ENCODE measurements around the gene SH3PXD2A.

Gene SH3PXD2A

DNA sequence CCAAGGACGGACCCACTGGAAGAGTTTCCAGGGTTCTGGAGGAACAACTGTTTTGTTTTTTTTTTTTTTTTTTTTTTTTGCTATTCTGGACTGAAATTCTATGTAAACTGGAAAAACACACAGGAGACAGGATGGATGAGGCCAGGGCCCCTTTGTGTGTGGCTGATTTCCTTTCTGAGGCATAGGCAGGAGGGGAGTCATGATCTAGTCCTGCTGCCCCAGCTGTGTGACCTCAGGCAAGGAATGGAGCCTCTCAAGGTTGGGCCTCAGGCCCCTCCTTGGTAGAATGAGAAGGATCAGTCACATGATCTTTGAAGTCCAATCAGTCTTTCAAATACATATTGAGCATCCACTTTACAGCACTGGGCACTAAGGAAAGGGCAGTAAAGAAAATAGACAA, 87.6 kb downstream of the SH3PXD2A start:
- H3K36me3 ChIP-seq (ENCODE audit: control insufficient read depth in 2 of 2, insufficient read depth in 2 of 2, low read length in 2 of 2), result peaks cover 12 to 33% of the 10 kb centered on the region in 2 donors
- H3K9ac ChIP-seq (ENCODE audit: low read depth in 1 of 2, low read length in 2 of 2), result no peak overlapping the region
- H3K27ac ChIP-seq (ENCODE audit: low read depth in 2 of 2, low read length in 2 of 2), result no peak overlapping the region
- H3K4me1 ChIP-seq (ENCODE audit: control insufficient read depth in 2 of 2, insufficient read depth in 2 of 2, low read length in 2 of 2), result peaks cover 16 to 21% of the 10 kb centered on the region in 2 donors
- no peaks in the 10 kb centered on the region for H3K27me3 ChIP-seq (ENCODE audit: control insufficient read depth in 2 of 2, insufficient read depth in 2 of 2, low read length in 2 of 2)
- H3K4me3 ChIP-seq (ENCODE audit: low read length in 2 of 2), result no peak overlapping the region
- no peaks in the 10 kb centered on the region for H3K9me3 ChIP-seq (ENCODE audit: control insufficient read depth in 2 of 2, low read length in 2 of 2)

DNA sequence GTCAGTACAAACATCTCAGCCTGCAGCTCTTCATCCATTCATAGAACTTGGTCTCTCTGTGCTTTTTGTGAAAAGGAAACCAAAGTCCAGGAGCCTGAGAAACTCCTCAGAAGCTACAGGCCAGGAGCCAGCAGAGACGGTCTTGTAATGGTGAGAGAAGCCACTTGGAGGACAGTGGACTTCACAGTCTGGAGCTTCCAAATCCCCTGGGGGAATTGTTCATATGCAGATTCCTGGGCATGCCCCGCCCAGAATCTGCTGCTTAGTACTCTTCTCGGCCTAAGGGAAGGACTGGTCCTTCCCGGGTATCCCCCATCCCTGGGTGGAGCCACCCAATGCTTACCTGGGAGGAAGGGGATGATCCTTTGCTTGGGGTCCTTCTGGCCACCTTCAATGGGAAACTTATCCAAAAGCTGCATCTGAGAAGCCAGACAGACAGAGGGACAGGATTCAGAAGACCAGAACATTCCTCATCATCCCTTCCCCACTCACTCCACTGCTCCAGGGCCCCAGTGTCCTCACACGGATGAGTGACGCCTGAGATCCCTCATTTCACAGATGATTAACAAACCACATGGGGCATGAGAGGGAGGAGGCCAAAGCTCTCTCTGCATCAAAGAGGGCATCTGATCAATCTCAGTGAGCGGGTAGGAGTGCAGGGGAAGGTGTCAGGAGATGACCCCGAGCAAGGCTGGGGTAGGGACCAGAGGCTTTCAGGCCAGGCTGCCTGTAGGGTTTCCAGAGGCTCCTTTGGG, 88.4 kb downstream of the SH3PXD2A start:
- Histone ChIP-seq H3K36me3 (ENCODE audit: control insufficient read depth in 2 of 2, insufficient read depth in 2 of 2, low read length in 2 of 2) (peaks cover 12 to 33% of the 10 kb centered on the region in 2 donors), H3K9me3 (ENCODE audit: control insufficient read depth in 2 of 2, low read length in 2 of 2) (no peaks in the 10 kb centered on the region), H3K27me3 (ENCODE audit: control insufficient read depth in 2 of 2, insufficient read depth in 2 of 2, low read length in 2 of 2) (no peaks in the 10 kb centered on the region), H3K4me1 (ENCODE audit: control insufficient read depth in 2 of 2, insufficient read depth in 2 of 2, low read length in 2 of 2) (peaks cover 8 to 13% of the 10 kb centered on the region in 2 donors), H3K9ac (ENCODE audit: low read depth in 1 of 2, low read length in 2 of 2) (no peak overlapping the region), H3K27ac (ENCODE audit: low read depth in 2 of 2, low read length in 2 of 2) (no peak overlapping the region), H3K4me3 (ENCODE audit: low read length in 2 of 2) (no peak overlapping the region)

DNA sequence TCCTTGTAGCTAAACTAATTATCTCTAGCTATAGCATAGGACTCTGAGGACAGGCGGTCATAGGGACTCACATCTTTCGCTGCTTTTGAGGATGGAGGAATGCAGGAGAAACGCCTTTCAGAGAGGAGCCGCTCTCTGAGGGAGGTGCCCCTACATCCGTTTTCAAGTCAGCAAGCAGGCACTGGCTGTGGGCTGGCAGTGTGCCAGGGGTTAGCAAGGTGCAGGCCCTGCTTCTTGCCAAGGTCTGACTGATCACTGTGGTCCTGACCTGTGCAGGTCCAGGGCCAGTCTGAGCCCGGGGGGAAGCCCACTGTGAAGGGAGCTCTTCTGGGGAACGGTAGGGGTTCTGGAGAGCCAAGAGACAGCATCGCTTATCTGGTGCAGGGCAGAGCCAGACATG, 89.4 kb downstream of the SH3PXD2A start:
- Histone ChIP-seq H3K9ac (ENCODE audit: low read depth in 1 of 2, low read length in 2 of 2) (no peak overlapping the region), H3K9me3 (ENCODE audit: control insufficient read depth in 2 of 2, low read length in 2 of 2) (no peaks in the 10 kb centered on the region), H3K36me3 (ENCODE audit: control insufficient read depth in 2 of 2, insufficient read depth in 2 of 2, low read length in 2 of 2) (peaks cover 12 to 33% of the 10 kb centered on the region in 2 donors), H3K27ac (ENCODE audit: low read depth in 2 of 2, low read length in 2 of 2) (no peak overlapping the region), H3K27me3 (ENCODE audit: control insufficient read depth in 2 of 2, insufficient read depth in 2 of 2, low read length in 2 of 2) (no peaks in the 10 kb centered on the region), H3K4me1 (ENCODE audit: control insufficient read depth in 2 of 2, insufficient read depth in 2 of 2, low read length in 2 of 2) (peaks cover 2 to 10% of the 10 kb centered on the region in 2 donors), H3K4me3 (ENCODE audit: low read length in 2 of 2) (no peak overlapping the region)

DNA sequence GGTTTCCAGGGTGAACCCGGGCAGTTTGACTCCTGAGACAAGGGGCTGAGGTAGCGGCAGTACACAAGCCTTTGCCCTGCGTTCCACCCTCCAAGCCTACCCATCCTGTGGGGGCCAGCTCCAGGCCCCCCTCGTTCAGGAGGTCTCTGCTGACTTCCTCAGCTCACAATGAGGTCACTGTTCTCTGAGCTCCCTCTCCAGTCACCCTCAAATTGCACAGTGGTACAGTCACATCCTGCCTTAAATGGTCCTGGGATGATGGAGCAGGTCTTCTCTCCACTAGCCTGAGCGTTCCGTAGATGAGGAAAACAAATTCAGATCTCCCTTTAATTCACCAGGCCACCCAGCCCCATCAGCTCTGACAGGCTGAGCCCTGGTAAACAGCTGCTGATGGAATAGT, 90.2 kb downstream of the SH3PXD2A start:
- Histone ChIP-seq H3K9ac (ENCODE audit: low read depth in 1 of 2, low read length in 2 of 2) (no peak overlapping the region), H3K9me3 (ENCODE audit: control insufficient read depth in 2 of 2, low read length in 2 of 2) (no peaks in the 10 kb centered on the region), H3K4me1 (ENCODE audit: control insufficient read depth in 2 of 2, insufficient read depth in 2 of 2, low read length in 2 of 2) (peaks cover 0 to 10% of the 10 kb centered on the region in 2 donors), H3K27ac (ENCODE audit: low read depth in 2 of 2, low read length in 2 of 2) (no peak overlapping the region), H3K36me3 (ENCODE audit: control insufficient read depth in 2 of 2, insufficient read depth in 2 of 2, low read length in 2 of 2) (peaks cover 12 to 33% of the 10 kb centered on the region in 2 donors), H3K27me3 (ENCODE audit: control insufficient read depth in 2 of 2, insufficient read depth in 2 of 2, low read length in 2 of 2) (no peaks in the 10 kb centered on the region), H3K4me3 (ENCODE audit: low read length in 2 of 2) (no peak overlapping the region)

DNA sequence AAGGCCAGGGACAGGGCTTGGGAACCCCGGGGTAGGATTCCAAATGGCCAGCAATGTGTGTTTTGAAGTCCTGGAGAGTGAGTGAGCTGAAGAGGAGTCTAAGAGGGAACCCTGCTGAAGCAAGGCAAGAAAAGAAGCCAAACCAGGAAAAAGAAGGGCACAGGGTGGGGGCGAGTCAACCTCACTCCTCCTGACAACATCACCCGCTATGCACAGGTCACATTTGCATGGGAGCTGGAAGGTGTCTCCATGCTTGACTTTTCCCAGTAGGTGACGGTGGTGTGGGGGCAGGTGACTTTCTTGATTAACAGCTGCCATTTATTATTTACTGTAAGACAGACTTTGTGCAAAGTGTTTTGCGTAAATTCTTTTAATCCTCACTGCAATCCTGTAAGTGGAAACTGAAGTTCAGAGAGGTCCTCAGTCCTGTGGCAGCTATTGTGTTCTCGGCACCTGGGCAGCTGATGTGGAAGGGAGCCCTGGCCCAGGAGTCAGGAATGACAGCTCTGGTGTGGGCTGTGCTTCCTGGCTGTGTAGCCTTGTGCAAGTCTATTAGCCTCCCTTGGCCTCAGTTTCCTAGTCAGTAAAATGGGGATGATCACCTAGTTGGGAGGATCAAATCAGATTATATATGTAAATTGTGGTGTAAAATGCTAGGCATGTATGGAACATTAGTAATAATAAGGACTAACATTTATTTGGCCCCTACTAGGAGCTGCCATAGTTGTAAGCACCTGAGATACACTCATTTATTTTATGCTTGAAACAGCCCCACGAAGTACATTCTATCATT, 90.9 kb downstream of the SH3PXD2A start:
- no peak overlapping the region for H3K9ac ChIP-seq (ENCODE audit: low read depth in 1 of 2, low read length in 2 of 2)
- H3K27ac ChIP-seq (ENCODE audit: low read depth in 2 of 2, low read length in 2 of 2), result no peak overlapping the region
- H3K27me3 ChIP-seq (ENCODE audit: control insufficient read depth in 2 of 2, insufficient read depth in 2 of 2, low read length in 2 of 2), result no peaks in the 10 kb centered on the region
- H3K36me3 ChIP-seq (ENCODE audit: control insufficient read depth in 2 of 2, insufficient read depth in 2 of 2, low read length in 2 of 2), result peaks cover 12 to 33% of the 10 kb centered on the region in 2 donors
- no peaks in the 10 kb centered on the region for H3K9me3 ChIP-seq (ENCODE audit: control insufficient read depth in 2 of 2, low read length in 2 of 2)
- H3K4me3 ChIP-seq (ENCODE audit: low read length in 2 of 2), result no peak overlapping the region
- peaks cover 6 to 17% of the 10 kb centered on the region in 2 donors for H3K4me1 ChIP-seq (ENCODE audit: control insufficient read depth in 2 of 2, insufficient read depth in 2 of 2, low read length in 2 of 2)

DNA sequence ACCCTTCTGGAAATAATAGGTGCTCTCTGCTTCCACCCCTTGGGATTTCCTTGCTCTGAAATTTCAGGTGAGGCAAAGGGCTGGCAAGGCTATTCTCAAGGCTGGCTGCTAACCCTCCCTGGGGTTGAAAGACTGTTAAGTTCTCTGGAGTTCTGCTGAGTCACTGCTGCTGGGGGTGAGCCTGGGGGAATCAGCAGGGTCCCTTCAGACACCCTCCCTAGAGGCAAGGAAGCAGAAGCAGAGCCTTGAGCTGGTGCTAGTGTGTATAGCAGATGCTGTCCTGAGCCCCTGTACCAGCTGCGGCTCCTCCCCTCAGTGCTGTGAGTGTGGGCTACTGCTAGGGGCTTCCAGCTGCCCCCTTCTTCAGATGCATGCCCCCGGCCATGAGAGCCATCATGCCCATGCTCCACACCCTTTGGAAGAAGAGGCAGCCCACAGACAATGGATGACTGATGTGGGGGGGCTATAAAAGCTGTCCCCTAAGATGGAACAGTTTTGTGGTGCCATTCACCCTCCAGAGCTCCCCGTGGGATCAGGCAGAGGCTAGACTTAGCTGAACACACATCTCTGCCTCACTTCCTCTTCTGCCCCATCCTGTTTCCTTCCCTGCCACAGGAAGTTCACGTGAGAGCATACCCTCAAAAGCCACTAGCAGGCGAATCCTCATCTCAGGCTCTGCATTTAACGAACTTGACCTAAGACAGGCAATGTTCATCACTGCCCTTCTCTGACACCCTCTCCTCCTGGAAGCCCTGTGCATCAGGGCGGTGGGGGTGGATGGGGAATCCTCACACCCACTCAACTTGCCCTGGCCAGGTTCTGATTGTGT, 91.8 kb downstream of the SH3PXD2A start:
- H3K4me3 ChIP-seq (ENCODE audit: low read length in 2 of 2), result no peak overlapping the region
- H3K36me3 ChIP-seq (ENCODE audit: control insufficient read depth in 2 of 2, insufficient read depth in 2 of 2, low read length in 2 of 2), result peaks cover 12 to 33% of the 10 kb centered on the region in 2 donors
- no peaks in the 10 kb centered on the region for H3K9me3 ChIP-seq (ENCODE audit: control insufficient read depth in 2 of 2, low read length in 2 of 2)
- H3K27me3 ChIP-seq (ENCODE audit: control insufficient read depth in 2 of 2, insufficient read depth in 2 of 2, low read length in 2 of 2), result no peaks in the 10 kb centered on the region
- no peak overlapping the region for H3K9ac ChIP-seq (ENCODE audit: low read depth in 1 of 2, low read length in 2 of 2)
- peak overlapping the region; percentile 4 to 43 for H3K27ac ChIP-seq (ENCODE audit: low read depth in 2 of 2, low read length in 2 of 2)
- peaks cover 15 to 26% of the 10 kb centered on the region in 2 donors for H3K4me1 ChIP-seq (ENCODE audit: control insufficient read depth in 2 of 2, insufficient read depth in 2 of 2, low read length in 2 of 2)

DNA sequence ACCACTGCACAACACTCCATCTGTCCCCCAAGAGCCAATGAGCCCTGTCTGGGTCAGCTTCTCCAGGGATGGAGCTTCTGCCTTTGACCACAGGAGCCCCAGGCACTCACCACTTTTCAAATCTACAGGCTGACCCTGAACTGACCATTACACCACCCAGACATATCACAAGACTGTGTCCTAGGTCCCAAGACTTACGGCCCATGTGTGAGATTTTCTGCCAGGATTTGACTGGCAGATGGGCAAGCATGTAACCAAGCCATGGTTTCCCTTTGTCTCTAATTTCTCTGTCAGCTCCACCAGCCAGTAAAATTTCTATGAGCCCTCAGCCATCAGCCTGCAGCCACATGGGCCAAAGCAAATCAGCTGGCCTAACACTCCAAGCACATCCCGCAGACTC, 92.5 kb downstream of the SH3PXD2A start:
- Histone ChIP-seq H3K9me3 (ENCODE audit: control insufficient read depth in 2 of 2, low read length in 2 of 2) (no peaks in the 10 kb centered on the region), H3K4me1 (ENCODE audit: control insufficient read depth in 2 of 2, insufficient read depth in 2 of 2, low read length in 2 of 2) (peaks cover 22 to 33% of the 10 kb centered on the region in 2 donors), H3K27me3 (ENCODE audit: control insufficient read depth in 2 of 2, insufficient read depth in 2 of 2, low read length in 2 of 2) (no peaks in the 10 kb centered on the region), H3K27ac (ENCODE audit: low read depth in 2 of 2, low read length in 2 of 2) (peak overlapping the region in 1 of 2 donors; percentile 4), H3K4me3 (ENCODE audit: low read length in 2 of 2) (no peak overlapping the region), H3K36me3 (ENCODE audit: control insufficient read depth in 2 of 2, insufficient read depth in 2 of 2, low read length in 2 of 2) (peaks cover 12 to 33% of the 10 kb centered on the region in 2 donors), H3K9ac (ENCODE audit: low read depth in 1 of 2, low read length in 2 of 2) (no peak overlapping the region)

DNA sequence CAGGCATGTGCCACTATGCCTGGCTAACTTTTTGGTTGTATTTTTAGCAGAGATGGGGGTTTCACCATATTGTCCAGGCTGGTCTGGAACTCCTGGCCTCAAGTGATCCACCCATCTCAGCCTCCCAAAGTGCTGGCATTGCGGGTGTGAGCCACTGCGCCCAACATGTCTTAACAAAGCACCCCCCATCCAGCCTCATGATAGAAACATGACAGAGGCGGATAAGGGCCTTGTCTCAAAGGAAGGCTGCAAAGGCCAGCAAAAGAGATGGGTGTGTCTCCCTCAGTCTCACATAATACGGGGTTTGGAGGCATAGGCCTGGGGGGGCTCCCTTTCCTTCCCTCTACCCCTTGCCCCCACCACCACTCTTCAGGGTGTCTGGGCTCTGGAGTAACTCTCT, 93.2 kb downstream of the SH3PXD2A start:
- H3K4me3 ChIP-seq (ENCODE audit: low read length in 2 of 2), result no peak overlapping the region
- H3K9me3 ChIP-seq (ENCODE audit: control insufficient read depth in 2 of 2, low read length in 2 of 2), result no peaks in the 10 kb centered on the region
- no peaks in the 10 kb centered on the region for H3K27me3 ChIP-seq (ENCODE audit: control insufficient read depth in 2 of 2, insufficient read depth in 2 of 2, low read length in 2 of 2)
- H3K27ac ChIP-seq (ENCODE audit: low read depth in 2 of 2, low read length in 2 of 2), result no peak overlapping the region
- no peak overlapping the region for H3K9ac ChIP-seq (ENCODE audit: low read depth in 1 of 2, low read length in 2 of 2)
- H3K4me1 ChIP-seq (ENCODE audit: control insufficient read depth in 2 of 2, insufficient read depth in 2 of 2, low read length in 2 of 2), result peaks cover 29 to 39% of the 10 kb centered on the region in 2 donors
- peaks cover 13 to 33% of the 10 kb centered on the region in 2 donors for H3K36me3 ChIP-seq (ENCODE audit: control insufficient read depth in 2 of 2, insufficient read depth in 2 of 2, low read length in 2 of 2)

DNA sequence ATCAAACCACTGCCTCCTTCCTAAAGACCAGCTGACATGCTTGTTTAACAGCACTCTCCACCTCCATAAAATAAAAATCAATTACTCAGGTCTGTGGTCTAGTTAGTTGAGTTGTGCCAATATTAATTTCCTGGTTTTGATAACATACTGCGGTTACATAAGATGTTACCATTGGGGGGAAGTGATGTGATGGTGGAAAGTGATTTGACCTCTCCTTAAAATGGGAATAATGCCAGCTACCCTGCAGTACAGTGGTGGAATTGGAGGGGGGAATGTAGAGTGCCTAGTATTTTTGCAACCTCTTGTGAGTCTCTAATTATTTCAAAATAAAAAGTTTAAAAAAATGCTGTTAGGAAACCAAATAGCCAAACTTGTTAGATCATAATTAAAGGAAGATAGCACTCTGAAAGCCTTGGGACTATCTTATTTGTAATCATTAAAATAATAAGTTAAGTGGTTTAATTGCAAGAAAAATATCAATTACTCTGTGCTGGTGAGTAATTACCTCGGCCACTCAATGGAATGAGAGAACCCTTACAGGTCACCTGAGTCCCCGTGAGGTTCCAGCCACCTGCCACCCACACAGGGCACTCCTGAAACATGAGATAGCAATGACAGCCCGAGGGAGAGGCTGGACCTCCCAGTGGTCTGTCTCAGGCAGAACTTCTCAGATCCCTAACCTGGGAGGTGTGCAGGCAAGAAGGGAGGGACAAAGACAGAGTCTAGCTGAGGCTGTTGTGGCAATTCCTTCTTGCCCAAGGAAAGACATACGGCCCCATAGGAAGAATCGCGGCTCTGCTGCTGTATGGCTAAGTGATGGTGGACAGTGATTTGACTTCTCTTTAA, 94.1 kb downstream of the SH3PXD2A start:
- H3K36me3 ChIP-seq (ENCODE audit: control insufficient read depth in 2 of 2, insufficient read depth in 2 of 2, low read length in 2 of 2), result peaks cover 10 to 27% of the 10 kb centered on the region in 2 donors
- H3K9ac ChIP-seq (ENCODE audit: low read depth in 1 of 2, low read length in 2 of 2), result no peak overlapping the region
- no peaks in the 10 kb centered on the region for H3K9me3 ChIP-seq (ENCODE audit: control insufficient read depth in 2 of 2, low read length in 2 of 2)
- H3K4me3 ChIP-seq (ENCODE audit: low read length in 2 of 2), result no peak overlapping the region
- peaks cover 29 to 39% of the 10 kb centered on the region in 2 donors for H3K4me1 ChIP-seq (ENCODE audit: control insufficient read depth in 2 of 2, insufficient read depth in 2 of 2, low read length in 2 of 2)
- no peaks in the 10 kb centered on the region for H3K27me3 ChIP-seq (ENCODE audit: control insufficient read depth in 2 of 2, insufficient read depth in 2 of 2, low read length in 2 of 2)
- H3K27ac ChIP-seq (ENCODE audit: low read depth in 2 of 2, low read length in 2 of 2), result no peak overlapping the region

Data from mucosa of rectum (tissue), 2 donors.